Daoy (cell line): ENCODE measurements around the gene COBLL1. TPM values are rescaled to one million over a fixed set of nuclear protein-coding genes. Genes with fewer than 3 reads are reported as not detected.
A peak's percentile ranks its signal among the peaks of the same experiment; 100 is the strongest.

Source experiments
- DNase-seq: peaks from one replicate; pipeline ENCODE4 v3.0.0-alpha.2; 2015; ENCODE audit warnings: low read depth
- total RNA-seq: library from RNA; depleted of rRNA; stranded (reverse); fragments of >200 nt; shearing (Covaris generic); gene quantifications from 2 replicates; pipeline ENCODE4 v1.2.3, GENCODE V29; 2014

Gene COBLL1
- total RNA-seq, 1 experiment from 2014 or later, result 6.7 TPM

GRCh38 chr2:164678631-164679149 lies 162.9 kb downstream of the COBLL1 start:
- no peak for DNase-seq

DNA sequence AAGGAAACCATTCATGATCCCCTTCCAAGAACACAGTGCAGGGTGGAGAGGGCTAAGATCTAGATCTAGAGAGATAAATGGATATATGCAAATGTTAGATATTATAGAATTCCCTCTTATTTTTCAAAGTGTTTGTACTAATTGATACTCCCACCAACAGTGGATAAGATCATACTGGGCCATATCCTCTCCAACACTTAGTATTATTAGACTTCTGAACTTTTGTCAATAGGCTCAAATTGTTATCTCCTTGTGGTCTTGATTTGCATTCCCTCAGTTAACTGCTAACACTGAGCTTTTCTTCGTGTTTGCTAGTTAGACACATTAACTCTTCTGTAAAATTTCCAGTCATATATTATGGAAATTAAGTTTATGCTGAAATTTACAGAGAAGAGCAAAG lies 163.9 kb downstream of the COBLL1 start:
- no peak for DNase-seq

DNA sequence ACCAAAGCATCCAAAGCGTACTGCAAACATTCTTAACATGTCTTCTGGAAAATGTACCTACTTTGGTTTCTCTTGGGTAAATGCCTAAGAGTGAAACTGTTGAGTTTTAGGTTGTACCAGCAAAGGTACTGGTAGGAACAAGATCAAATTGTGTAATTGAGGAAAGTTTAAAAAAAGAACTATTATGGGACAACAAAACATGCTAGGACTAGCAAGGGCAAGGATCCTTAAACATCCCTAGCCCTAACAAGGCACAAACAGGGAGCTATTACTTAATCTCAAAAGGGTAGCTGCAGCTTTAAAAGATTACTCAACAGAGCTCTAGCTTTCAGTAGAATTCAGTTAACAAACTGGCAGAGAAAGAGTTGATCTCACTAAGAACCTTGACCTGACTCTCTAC lies 164.4 kb downstream of the COBLL1 start:
- DNase-seq, result no peak

- DNase-seq, result no peak
Observed at GRCh38 chr2:164675687-164676086, 165.9 kb downstream of the COBLL1 start.

DNA sequence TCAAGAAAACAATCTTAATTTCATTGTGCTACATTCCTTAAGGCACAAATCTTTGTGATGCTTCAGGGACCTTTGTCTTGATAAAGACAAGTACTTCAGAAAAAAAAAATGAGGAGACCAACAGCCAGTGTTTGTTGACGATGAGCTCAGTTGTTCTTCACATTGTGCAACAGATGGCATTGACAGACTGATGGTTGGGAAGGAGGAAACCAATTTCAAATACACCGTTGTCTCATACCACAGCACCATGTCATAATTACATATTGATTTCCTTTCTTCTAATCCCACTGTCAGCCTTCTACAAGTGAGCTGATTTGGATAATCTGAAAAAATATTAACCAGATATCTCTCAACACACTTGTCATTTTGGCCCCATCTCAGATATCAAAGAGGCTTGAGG lies 166.6 kb downstream of the COBLL1 start:
- no peak for DNase-seq

DNA sequence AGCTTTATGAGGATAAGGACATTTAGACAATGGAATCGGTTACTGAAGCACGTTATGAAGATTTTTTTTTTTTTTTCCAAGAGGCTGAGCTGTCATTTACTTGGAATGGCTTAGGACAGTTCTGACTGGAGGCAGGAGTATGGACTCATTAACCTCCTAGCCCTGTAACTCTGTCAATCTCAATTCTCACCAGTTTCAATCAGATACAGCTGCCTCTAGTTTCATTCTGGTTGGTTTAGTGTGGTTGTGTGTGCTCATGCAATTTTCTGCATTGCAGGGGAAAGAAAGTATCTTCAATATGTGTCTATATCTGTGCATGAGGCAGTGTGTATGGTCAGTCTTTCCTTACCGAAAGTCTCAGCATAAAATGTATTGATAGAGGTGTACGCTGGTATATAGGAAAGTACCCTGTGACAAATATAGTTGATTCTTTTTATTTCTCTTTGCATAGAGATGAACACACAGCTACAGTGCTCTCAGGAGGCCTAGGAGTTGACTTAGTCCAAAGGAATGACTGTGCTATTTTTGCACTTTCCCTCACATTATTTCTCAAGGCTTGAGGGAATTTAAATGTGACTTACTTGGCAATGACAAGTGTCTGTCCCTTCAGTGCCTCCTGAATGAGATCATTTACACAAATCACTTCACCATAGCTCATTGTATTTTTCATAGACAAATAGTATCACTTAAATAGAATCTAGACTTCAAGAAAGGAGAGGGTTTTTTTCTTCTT lies 169.8 kb downstream of the COBLL1 start:
- DNase-seq, result no peak

DNA sequence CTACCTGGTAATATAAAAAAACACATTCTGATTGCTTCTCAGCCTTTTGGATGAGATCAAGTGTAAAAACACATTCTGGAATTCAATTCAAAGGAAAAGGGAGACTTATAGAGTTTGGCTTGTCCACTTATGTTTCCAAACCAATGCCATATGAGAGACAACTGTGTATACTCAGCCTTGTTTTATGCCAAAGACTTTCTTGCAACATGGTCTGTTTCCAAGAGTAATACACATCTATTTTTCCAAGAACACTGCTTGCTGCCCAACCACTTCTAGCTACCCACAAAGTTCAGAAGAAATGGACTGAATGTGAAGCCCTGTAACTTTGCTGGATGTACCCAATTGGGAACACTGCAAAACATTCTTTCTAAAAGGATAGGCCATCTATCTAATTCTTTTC lies 172.3 kb downstream of the COBLL1 start:
- DNase-seq, result no peak

- DNase-seq, result no peak
Observed at GRCh38 chr2:164667566-164667965, 174.1 kb downstream of the COBLL1 start.

DNA sequence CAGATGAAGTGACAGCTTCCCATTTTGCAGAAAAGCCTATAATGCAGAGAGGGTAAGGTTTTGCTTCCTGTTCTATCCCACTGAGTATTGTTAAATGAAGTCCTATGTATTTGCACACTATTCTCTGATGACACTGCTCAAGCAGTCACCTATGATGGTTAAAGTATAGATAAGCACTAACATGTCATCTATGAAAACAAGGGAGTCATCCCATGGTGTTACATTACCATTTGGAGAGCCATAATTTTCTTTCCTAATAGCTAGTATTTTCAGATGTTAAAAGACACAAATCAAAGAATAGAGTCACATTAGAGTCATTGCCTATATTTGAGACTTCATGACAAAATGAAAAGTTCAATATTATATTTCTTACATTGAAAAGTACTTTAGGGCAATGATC lies 177.6 kb downstream of the COBLL1 start:
- no peak for DNase-seq

GRCh38 chr2:164662868-164663631 lies 178.6 kb downstream of the COBLL1 start:
- no peak for DNase-seq

DNA sequence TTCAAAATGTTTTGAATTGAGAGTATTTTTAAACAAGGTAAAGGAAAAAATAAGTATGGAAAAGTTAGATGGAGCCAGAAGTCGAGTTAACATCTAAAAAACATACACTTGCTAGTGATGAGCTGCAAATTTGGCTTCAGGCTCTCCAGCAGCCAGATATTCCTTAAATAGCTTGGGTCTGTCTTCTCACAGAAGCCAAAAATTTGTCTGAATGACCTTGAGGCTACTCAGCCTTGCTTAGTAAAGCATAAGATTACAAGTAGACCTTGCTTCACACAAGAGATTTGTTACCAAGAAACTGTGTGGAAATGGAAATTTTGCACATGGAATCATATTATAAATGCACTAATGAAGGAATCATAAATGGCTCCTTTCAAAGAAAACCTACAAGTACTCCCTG lies 179.6 kb downstream of the COBLL1 start:
- no peak for DNase-seq

DNA sequence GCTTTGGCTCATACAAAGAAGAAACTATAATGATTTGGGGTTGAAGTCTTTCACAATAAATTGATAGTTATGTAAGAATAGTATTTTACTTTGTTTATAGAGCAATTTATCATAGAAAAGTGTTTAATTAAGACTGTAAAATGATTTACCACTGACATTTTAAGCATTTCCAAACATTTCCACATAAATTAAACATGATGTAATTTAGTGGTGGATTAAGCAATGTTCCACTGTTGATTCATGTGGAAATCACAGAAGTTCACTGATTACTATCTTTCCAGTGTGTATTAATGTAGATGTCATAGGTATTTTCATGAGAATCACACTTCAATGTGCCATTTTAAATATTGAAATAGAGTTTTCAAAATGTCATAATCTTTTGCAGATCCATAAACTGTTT lies 180.3 kb downstream of the COBLL1 start:
- no peak for DNase-seq

DNA sequence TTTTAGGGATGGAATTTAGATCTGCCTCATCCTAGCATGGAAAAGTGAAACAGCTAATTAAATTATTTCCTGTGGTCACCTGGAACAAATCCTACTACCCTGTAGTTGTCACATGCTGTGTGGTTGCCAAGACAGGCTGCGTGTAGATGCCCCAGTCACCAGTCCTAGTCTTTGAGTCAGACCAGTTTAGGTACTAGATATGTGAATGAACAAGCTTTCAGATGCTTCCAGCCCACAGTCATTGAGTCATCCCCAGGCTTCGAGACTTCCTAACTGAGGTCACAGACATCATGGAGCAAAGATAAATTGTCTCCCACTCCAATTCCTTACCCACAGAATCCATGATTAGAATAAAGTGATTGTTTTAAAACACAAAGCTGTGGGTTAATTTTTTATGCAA lies 184.5 kb downstream of the COBLL1 start:
- peak; percentile 70 for DNase-seq

DNA sequence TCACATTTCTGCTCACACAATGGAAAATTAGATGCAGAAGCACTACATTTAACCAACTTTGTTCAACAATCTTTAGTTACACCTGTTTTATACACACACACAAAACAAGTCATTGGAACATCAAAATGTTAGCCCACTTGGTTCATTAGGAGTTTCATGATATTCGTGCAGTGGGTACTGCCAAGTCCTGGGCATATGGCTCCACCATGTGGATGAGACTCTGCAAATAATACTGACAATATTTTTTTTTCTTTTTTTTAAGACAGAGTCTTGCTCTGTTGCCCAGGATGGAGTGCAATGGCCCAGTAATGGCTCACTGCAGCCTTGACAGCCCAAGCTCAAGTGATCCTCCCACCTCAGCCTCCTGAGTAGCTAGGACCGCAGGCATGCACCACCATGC lies 185.9 kb downstream of the COBLL1 start:
- DNase-seq, result peak; percentile 14

GRCh38 chr2:164655336-164655735 lies 186.3 kb downstream of the COBLL1 start:
- DNase-seq, result no peak

- no peak for DNase-seq
Observed at GRCh38 chr2:164651361-164651760, 190.3 kb downstream of the COBLL1 start.

DNA sequence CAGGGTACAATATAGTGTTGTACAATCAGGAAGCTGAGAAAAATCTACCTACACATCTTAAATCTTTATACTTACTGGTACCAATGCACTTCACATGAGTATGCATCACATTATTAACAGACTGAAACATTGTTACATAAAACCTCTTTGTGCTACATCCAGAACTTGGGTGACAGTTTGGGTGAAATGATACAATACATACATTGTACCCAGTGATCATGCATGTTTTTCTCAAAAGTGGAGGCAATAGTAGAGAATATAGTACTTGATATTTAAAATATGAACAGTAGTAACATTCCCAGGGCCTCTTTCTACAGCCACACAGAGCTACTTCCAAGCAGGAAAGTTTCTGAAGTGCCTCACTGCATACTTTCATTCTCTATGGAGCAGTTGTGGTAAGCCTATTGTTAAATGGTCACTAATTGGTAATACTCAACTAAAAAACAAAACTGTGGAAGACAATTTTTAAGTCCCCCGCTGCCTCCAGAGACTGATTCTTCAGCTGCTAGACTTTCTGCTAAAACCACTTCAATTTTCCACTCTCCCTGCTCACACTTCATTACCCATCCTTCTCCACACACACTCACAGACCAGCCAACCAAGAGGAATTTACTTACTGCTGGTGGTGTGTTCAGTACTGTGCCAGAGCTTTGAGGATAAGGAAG lies 197.5 kb downstream of the COBLL1 start:
- no peak for DNase-seq

DNA sequence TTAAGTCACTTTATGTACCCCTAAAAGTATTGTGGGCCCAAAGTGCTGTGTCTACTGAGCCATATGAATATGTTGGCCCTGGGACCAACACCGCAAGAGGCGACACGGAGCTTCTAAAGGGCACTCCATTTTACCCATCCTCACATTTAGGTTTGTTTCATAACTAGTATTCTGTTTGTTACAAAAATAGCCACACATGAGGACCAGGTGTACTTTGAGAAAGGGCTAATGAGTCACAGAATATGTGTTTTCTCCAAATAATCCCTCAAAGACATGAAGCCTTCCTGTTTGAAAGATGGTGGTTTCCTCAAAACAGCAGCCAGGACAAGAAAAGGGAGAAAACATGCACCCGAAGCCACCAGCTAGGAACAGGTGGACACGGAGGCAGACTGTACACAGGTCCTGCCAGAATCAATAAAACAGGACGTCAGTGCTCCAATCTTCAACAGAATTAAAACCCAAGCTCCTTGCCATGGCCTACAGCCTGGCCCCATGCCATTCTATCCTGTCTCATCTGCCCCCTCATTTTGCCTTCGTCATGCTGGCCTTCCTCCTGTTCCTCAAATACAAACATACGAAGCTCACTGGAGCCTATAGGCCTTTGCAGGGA lies 198.6 kb downstream of the COBLL1 start:
- DNase-seq, result no peak

DNA sequence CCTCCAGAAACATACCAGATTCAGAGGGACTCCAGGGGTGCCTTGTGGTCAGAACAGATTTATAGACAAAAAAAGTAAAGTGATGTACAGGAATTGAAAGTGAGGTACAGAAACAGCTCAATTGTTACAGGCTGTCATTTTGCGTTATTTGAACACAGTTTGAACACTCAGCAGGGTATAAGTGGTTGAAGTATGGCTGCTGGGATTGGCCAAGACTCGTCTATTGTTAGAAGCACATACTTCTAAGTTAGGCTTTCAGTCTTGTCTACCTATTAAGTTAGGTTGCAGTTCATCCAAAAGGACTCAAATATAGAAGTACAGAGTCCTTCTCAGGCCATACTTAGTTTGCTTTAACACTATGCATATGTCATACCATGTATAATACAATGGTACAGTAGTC lies 199.4 kb downstream of the COBLL1 start:
- no peak for DNase-seq
